IPS-18c (cell line): Measurements from ENCODE around the gene DAB2IP.

ENCODE experiments used
- H3K4me3 ChIP-seq: 2 replicates; pipeline ENCODE4 v1.7.0; 2013; ENCODE audit warnings: low read depth, mild to moderate bottlenecking, low read length, moderate library complexity; ENCODE audit not compliant: insufficient read depth
- H3K9me3 ChIP-seq: one replicate; pipeline ENCODE4 v1.6.1; 2013; ENCODE audit warnings: mild to moderate bottlenecking, low read length, moderate library complexity; ENCODE audit not compliant: control insufficient read depth, insufficient read depth

The DAB2IP gene

DNA sequence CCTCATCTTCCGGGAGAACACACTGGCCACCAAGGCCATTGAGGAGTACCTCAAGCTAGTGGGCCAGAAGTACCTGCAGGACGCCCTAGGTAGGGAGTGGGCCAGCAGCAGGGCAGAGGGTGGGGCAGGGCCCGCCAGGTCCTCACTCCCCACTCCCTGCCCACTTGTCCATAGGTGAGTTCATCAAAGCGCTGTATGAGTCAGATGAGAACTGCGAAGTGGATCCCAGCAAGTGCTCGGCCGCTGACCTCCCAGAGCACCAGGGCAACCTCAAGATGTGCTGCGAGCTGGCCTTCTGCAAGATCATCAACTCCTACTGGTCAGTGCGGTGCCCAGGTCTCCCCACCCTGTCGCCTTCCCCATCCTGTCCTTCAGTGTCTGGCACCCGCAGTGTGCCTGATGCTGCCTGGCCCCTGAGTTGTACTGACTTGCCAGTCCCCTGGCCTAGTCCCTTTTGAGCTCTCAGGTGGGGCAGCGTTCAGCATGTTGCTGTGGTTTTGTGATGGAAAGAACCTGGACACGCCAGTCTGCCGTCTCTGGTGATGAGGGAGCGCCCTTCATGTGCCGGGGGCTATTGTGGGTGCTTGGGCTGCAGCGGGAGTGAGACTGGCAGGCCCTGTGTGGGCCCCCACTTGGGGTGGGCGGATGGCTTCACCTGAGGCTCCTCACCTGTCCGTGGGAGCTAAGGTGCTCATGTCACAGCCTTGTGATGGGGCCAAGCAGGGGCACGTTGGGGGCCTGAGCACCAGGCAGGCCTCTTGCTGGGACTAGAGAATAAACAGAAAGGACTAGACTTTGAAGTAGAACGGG lies 112.3 kb downstream of the DAB2IP start:
- Histone ChIP-seq H3K4me3 (no peak overlapping the region), H3K9me3 (no peaks in the 10 kb centered on the region)

DNA sequence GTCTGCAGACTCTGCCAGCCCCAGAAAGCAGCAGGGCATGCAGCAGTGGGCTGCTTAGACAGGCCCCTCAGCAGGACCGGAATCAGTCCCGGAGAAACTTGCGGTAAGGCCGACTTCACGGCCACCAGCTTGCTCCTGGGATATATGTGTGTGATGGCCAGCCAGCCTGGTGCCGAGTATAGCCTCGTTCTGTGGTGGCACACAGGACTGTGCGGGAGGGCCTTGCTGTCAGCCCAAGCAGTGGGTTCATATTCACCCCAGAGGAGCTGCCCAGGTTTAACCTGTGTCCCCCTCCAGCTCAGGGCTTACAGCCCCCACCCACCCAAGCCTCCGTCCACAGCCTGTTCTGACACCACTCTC lies 112.9 kb downstream of the DAB2IP start:
- Histone ChIP-seq H3K9me3 (no peaks in the 10 kb centered on the region), H3K4me3 (no peak overlapping the region)

DNA sequence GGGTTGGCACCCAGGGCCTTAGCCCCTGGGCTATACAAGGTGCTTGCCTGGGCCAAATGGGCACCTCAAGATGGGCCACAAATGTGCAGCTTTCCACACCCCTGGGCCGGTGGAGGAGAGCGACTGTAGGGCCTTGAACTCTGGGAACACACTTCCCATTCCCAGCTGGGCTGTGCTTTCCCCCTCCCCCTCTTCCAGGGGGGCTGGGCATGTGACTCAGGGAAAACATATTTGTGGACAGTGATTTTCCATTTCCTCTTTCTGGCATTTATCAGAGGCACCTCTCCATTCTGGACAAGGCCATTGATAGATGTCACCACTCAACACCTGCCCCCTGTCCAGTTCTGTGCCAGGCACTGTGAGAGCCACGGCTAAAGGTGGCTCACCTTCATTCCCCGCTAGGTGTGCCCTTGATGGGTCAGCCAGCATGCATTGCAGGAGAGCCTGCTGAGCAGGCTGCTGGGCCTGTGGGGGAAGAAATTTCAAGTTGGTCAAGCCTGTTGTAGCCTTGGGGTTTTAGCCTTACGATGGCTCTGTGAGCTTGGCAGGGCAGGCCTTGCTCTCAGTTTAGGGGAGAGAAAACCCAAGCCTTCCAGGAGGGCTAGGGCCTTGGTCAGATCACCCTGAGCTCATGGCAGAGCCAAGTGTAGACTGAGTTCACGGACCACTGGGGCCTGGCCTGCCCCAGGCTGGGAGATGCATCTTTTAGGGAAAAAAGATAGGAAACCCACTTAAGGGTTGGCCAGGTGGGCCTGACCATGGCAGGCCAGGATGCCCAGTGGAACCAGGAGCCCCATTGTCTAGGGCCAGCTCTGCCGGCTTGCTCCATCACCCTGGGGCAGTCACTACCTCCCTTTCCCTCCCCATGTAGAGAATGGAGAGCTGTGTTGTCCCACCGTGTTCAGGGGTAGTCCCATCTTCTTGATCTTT lies 113.9 kb downstream of the DAB2IP start:
- Histone ChIP-seq H3K9me3 (no peaks in the 10 kb centered on the region), H3K4me3 (no peak overlapping the region)

DNA sequence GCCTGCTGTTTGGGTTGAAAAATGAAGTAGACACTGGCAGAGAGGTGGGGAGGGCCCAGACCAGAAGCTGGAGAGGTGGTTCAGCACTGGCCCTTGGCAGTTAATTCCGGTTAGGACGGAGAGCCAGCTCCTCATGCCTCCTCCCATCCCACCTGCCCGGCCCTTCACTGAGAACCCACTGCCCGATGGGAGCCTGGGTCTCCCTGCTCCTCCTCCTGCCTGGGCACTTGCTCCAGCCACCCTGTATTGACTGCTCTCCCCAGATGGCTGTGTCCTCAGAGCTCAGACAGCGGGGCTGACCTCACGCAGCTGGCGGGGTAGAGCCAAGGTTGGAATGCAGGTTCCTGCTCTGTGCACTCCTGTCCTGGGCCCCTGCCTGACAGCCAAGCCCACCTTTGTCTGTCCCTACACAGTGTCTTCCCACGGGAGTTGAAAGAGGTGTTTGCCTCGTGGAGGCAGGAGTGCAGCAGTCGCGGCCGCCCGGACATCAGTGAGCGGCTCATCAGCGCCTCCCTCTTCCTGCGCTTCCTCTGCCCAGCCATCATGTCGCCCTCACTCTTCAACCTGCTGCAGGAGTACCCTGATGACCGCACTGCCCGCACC lies 114.7 kb downstream of the DAB2IP start:
- H3K4me3 ChIP-seq: no peak overlapping the region
- no peaks in the 10 kb centered on the region for H3K9me3 ChIP-seq

DNA sequence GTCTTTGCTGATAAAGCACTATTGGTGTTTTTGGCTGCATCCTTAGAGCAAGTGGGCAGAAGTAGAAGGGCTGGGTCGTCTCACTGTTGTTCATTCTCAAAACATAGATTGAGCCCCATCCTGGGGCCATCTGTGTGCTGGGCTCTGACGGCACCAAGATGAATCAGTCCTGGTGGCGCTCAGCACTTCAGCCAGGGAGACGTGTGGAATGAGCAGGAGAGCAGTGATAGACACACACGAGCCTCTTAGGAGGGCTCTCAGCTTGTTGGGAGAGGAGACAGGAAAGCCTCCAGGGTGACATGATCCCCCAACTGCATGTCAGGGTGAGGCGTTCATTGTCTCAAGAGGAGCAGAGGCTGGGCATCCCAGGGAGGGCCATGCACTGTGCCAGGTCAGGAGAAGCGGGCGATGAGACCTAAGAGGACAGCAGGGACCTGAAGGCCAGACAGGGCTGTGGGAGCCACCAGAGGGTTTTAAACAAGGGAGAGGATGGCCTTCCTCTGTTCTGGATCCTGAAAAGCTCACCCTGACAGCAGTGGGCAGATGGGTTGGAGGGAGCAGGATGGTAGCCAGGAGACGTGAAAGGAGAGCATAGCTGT lies 115.8 kb downstream of the DAB2IP start:
- no peaks in the 10 kb centered on the region for H3K9me3 ChIP-seq

DNA sequence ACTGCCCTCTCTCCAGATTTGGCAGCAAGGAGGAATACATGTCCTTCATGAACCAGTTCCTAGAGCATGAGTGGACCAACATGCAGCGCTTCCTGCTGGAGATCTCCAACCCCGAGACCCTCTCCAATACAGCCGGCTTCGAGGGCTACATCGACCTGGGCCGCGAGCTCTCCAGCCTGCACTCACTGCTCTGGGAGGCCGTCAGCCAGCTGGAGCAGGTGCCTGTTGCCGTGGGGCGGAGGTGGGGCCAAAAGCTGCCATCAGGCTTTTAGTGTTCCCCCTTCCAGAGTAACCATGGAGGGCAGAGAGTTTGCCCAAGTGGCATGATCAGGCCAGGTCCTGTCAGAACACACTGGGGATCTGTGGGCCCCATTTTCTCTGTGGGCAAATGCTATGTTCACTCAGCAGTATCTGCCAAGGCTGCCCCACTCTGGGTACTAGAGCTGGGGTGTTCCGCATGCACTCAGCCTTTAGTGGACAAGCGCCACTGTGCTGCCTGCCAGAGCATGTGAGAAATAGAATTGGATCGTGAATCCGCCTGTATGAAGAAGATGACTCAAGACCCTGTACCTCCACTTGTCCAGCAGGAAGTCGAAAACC lies 117.1 kb downstream of the DAB2IP start:
- no peak overlapping the region for H3K4me3 ChIP-seq
- no peaks in the 10 kb centered on the region for H3K9me3 ChIP-seq

More for the DNA sequence above, 115.8 kb downstream of the DAB2IP start:
- H3K4me3 ChIP-seq: no peak overlapping the region

DNA sequence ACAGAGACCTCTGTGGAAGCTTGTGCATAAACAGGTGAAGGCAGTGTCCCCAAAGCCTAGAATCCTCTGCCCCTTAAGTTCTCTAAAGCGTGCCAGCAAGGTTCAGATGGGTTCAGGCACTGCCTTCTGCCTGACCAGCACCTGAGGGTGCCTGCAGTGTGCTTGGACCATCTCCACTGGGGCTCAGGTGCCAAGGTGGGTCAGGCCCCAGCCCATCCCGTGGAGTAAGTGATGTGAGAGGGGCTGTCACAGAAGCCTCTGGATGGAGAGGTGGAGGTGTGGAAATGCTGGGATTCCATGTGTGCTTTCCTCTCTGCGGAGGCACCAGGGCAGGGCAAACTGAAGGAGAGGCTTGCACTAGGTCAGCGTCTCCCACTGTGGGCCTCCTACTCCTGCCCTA lies 118.5 kb downstream of the DAB2IP start:
- Histone ChIP-seq H3K9me3 (no peaks in the 10 kb centered on the region), H3K4me3 (no peak overlapping the region)

DNA sequence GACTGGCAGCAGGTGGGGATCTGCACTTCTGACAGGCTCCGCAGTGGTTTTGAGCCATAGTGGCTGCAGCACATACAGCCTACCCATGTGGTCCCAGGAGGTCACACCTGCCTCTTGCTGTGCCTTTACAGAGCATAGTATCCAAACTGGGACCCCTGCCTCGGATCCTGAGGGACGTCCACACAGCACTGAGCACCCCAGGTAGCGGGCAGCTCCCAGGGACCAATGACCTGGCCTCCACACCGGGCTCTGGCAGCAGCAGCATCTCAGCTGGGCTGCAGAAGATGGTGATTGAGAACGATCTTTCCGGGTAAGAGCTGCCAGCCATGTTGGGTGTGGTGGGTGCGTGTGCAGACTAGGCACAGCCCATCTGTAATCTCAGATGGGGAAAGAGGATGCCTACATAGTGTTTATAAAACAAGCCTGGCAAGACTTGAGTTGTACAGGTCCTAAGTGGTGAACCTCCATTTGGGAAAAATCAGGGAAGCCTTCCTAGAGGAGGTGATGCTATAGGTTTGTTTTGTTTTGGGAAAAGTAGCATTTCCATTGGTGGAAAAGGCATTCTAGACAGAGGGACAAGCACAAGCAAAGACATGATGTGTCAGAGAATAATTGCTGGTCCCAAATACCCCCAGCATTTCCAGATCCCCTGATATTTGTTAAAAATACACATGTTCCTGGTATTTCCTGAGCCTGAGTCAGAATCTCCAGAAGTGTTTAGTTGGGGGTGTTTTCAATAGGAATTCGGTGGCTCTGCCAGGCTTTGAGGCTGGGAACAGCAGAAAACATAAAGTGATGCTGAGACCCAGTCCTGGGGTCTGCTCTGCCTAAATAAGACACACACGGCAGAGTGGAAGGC lies 119.2 kb downstream of the DAB2IP start:
- Histone ChIP-seq H3K4me3 (no peak overlapping the region), H3K9me3 (no peaks in the 10 kb centered on the region)

DNA sequence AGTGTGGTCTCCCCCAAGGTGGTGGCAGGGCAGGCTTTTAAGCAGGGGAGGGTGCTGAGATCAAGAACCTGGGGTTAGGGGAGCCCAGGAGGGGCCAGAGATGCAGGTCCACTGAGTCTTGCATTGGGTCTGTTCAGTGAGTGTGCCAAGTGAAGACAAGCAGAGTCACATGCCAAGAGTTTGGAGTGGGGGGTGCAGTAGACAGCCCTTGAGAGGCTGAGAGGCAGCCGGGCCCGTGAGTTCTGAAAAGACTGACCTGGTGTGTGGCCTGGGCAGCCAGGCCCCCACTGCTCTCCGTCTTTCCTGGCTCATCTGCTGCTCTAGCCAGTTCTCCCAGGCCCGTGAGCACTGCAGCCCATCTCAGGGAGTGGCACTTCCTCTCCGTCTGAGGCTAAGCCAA lies 120.0 kb downstream of the DAB2IP start:
- Histone ChIP-seq H3K4me3 (no peak overlapping the region), H3K9me3 (no peaks in the 10 kb centered on the region)

DNA sequence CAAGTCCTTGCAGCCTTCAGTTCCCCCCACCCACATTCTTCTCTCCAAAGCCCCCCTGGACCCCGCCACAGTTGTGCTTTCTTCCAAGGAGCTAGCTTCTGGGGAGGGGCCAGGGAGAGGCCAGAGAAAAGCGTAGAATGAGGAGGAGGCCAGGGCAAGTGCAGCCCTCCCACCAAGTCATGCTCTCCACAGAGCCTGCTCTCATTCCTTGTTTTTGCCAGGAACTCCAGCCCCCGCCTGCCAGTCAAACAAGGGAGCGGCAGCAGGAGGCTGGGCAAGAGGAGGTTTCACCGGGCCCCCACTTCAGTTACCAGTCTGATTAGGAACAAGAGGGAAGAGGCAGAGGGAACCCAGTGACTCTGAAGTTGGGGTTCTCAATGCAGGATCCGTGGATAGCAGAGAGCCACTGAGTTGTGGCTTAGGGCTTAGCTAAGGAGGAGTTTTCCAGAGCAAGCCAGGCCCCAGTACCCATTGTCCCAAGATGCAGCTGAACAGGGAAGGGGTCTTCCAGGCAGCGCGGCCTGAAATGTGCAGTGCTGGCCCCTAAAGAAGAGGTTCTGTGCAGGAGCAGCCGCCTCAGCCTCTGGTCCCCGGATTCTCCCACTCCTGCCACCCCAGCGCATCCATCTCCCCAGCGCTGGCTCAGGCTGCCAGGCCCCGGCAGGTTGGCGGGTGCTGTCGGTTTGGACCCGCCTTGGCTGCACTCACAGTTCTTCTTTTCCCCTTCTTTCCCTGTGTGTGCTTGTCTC lies 120.6 kb downstream of the DAB2IP start:
- H3K4me3 ChIP-seq: no peak overlapping the region
- no peaks in the 10 kb centered on the region for H3K9me3 ChIP-seq

DNA sequence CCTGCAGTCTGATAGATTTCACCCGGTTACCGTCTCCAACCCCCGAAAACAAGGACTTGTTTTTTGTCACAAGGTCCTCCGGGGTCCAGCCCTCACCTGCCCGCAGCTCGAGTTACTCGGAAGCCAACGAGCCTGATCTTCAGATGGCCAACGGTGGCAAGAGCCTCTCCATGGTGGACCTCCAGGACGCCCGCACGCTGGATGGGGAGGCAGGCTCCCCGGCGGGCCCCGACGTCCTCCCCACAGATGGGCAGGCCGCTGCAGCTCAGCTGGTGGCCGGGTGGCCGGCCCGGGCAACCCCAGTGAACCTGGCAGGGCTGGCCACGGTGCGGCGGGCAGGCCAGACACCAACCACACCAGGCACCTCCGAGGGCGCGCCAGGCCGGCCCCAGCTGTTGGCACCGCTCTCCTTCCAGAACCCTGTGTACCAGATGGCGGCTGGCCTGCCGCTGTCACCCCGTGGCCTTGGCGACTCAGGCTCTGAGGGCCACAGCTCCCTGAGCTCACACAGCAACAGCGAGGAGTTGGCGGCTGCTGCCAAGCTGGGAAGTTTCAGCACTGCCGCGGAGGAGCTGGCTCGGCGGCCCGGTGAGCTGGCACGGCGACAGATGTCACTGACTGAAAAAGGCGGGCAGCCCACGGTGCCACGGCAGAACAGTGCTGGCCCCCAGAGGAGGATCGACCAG lies 121.3 kb downstream of the DAB2IP start:
- H3K9me3 ChIP-seq: no peaks in the 10 kb centered on the region
- no peak overlapping the region for H3K4me3 ChIP-seq

DNA sequence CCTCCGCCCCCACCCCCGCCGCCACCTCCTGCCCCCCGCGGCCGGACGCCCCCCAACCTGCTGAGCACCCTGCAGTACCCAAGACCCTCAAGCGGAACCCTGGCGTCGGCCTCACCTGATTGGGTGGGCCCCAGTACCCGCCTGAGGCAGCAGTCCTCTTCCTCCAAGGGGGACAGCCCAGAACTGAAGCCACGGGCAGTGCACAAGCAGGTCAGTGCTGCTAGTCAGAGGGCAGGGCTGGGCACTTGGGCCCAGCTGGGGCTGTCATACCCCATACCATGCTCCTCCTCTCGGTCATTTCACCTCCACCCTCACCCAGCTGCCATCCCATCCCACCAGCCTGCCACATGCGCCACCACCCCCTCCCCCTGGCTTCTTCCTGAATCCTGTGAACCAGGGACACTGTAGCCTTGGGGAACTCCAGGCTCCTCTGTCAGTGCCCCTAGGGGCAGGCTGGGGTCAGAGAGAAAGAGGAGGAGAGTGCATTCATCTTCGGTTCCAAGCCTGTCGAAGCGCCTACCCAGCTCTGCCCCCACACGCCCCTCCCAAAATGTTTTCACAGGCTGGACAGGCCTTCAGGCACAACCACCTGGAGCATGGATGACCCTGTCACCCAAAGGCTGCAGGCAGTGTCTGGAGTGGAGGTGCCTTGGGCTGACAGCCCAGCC lies 122.0 kb downstream of the DAB2IP start:
- Histone ChIP-seq H3K9me3 (no peaks in the 10 kb centered on the region), H3K4me3 (no peak overlapping the region)

DNA sequence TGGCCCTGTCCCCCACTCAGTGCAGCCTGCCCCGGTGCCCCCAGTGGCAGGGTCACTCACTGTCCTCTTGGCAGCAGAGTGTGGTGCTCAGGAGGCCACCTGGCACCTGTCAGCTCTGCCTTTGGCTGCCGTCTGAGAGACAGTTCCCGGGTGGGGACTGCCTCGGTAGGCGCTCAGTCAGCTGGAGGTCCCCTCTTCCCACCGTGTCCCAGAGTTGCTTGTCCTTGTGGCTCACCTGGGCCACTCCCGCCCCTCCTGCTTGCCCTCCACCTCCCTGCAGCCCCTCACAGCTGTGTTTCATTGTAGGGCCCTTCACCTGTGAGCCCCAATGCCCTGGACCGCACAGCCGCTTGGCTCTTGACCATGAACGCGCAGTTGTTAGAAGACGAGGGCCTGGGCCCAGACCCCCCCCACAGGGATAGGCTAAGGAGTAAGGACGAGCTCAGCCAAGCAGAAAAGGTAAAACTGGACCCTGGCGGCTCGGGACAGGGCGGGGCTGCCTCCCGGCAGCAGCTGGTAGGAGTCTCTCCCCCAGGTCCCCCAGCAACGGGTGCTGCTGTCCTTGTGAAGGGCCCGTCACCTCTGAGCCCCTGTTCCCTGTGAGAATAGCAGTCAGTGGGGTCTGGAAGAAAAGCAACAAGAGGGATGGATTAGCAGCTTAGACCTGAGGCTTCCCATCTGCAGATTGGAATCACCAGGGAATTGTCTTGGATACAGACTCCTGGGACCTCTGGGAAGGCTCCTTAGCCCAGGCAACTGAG lies 122.7 kb downstream of the DAB2IP start:
- H3K9me3 ChIP-seq: no peaks in the 10 kb centered on the region
- no peak overlapping the region for H3K4me3 ChIP-seq
